B cell (primary cell): Measurements from ENCODE around the gene ADGRL2.

ENCODE experiments used
- CTCF ChIP-seq: fragments of 200-600 bp; IDR thresholded peaks from one replicate; pipeline ENCODE4 v1.8.0; 2022; ENCODE audit warnings: antibody characterized with exemption, mild to moderate bottlenecking
- EZH2 ChIP-seq: IDR thresholded peaks from 2 replicates; pipeline ENCODE4 v1.6.1; 2012; ENCODE audit warnings: borderline replicate concordance, low read depth, mild to moderate bottlenecking, moderate library complexity, low read length; ENCODE audit not compliant: insufficient read depth, poor library complexity, severe bottlenecking

- TF ChIP-seq EZH2 (no peak), CTCF (no peak)
These were observed 22.3 kb downstream of the ADGRL2 start for GRCh38 chr1:81823082-81823481.
